Choroid plexus epithelial cell (primary cell): ENCODE measurements around the gene KCTD21.
A peak's percentile ranks its signal among the peaks of the same experiment; 100 is the strongest.

ENCODE experiments used
- DNase-seq: peaks from one replicate; pipeline ENCODE4 v3.0.0-alpha.2; 2010; ENCODE audit warnings: low read depth
- H3K4me3 ChIP-seq: 2 replicates; pipeline ENCODE4 v1.5.1; 2011; ENCODE audit warnings: low read depth, mild to moderate bottlenecking, control low read depth, low read length, moderate library complexity
- TF ChIP-seq, protein P1 (sequence below): conservative IDR thresholded peaks from 2 replicates; pipeline ENCODE4 v1.5.1; 2011; ENCODE audit warnings: low read depth, mild to moderate bottlenecking, control low read depth, inconsistent platforms, low read length, moderate library complexity

KCTD21 gene

GRCh38 chr11:78138694-78139421 is 49.6 kb downstream of the KCTD21 start:
- DNase-seq, result peak; percentile 37
- TF ChIP-seq, protein P1, sequence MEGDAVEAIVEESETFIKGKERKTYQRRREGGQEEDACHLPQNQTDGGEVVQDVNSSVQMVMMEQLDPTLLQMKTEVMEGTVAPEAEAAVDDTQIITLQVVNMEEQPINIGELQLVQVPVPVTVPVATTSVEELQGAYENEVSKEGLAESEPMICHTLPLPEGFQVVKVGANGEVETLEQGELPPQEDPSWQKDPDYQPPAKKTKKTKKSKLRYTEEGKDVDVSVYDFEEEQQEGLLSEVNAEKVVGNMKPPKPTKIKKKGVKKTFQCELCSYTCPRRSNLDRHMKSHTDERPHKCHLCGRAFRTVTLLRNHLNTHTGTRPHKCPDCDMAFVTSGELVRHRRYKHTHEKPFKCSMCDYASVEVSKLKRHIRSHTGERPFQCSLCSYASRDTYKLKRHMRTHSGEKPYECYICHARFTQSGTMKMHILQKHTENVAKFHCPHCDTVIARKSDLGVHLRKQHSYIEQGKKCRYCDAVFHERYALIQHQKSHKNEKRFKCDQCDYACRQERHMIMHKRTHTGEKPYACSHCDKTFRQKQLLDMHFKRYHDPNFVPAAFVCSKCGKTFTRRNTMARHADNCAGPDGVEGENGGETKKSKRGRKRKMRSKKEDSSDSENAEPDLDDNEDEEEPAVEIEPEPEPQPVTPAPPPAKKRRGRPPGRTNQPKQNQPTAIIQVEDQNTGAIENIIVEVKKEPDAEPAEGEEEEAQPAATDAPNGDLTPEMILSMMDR, result peak; percentile 20
- peak overlapping the region; percentile 90 for H3K4me3 ChIP-seq

DNA sequence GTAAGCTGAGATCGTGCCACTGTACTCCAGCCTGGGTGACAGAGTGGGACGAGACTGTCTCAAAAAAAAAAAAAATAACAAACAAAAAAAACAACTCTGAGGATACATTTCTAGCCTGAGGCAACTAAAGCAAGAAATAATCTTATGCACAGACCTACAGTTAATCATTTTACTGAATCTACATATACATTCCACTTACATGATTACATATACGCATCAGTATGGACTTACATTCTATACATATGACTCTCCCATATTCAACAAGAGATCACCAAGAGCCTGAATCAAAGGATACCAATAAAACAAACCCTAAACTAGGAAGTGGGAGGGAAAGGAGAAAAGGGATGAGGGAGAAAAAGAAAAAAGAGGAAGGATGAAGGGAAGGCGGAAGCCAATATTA is 50.1 kb downstream of the KCTD21 start:
- TF ChIP-seq, protein P1, result no peak
- H3K4me3 ChIP-seq, result no peak overlapping the region
- no peak for DNase-seq

GRCh38 chr11:78132475-78132874 is 56.0 kb downstream of the KCTD21 start:
- TF ChIP-seq, protein P1, result no peak
- H3K4me3 ChIP-seq, result no peak overlapping the region
- no peak for DNase-seq

- TF ChIP-seq, protein P1, result no peak
- DNase-seq, result no peak
- H3K4me3 ChIP-seq, result no peak overlapping the region
Measured at GRCh38 chr11:78131956-78132355, 56.5 kb downstream of the KCTD21 start.

DNA sequence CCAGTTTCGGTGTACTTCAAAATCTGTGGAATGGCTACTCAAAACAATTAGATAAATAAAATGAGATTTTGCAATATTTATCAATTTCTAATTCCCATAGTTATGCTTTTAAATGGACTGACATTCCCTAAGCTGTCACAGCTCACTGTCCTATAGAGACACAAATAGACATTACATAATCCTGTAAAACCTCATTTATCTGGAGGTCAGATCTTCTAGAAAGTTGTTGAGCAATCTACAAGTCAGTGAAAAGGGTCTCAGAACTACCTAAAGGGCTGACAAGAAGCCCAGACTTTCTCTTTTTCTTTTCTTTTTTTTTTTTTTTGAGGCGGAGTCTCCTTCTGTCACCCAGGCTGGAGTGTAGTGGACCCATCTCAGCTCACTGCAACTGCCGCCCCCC is 61.0 kb downstream of the KCTD21 start:
- TF ChIP-seq, protein P1, result no peak
- DNase-seq, result no peak
- no peak overlapping the region for H3K4me3 ChIP-seq
